H9 (cell line): ENCODE measurements around the gene NCBP2L. TPM values are rescaled to one million over a fixed set of nuclear protein-coding genes. Genes with fewer than 3 reads are reported as not detected.
A peak's percentile ranks its signal among the peaks of the same experiment; 100 is the strongest.

Experiments used
- DNase-seq: peaks from one replicate; pipeline ENCODE4 v3.0.0-alpha.2; 2017
- H2AFZ ChIP-seq: one replicate; pipeline ENCODE4 v1.6.1; 2013; ENCODE audit warnings: mild to moderate bottlenecking, low read length, control low read depth, moderate library complexity
- H2AK5ac ChIP-seq: 2 replicates; pipeline ENCODE4 v1.6.1; 2013; ENCODE audit warnings: low read length, control low read depth, mixed read lengths; ENCODE audit not compliant: insufficient read length
- H2BK120ac ChIP-seq: one replicate; pipeline ENCODE4 v1.6.1; 2013; ENCODE audit warnings: low read depth, mild to moderate bottlenecking, low read length, control low read depth, inconsistent platforms; ENCODE audit not compliant: poor library complexity, severe bottlenecking
- H2BK12ac ChIP-seq: 2 replicates; pipeline ENCODE4 v1.6.1; 2013; ENCODE audit warnings: low read length, control low read depth, mixed read lengths, low read depth; ENCODE audit not compliant: insufficient read length
- H2BK15ac ChIP-seq: 2 replicates; pipeline ENCODE4 v1.6.1; 2013; ENCODE audit warnings: low read depth, low read length, control low read depth
- H2BK20ac ChIP-seq: one replicate; pipeline ENCODE4 v1.6.1; 2013; ENCODE audit warnings: low read depth, mild to moderate bottlenecking, low read length, control low read depth, inconsistent platforms; ENCODE audit not compliant: poor library complexity, severe bottlenecking
- H2BK5ac ChIP-seq: 2 replicates; pipeline ENCODE4 v1.6.1; 2013; ENCODE audit warnings: low read length, control low read depth, mixed read lengths; ENCODE audit not compliant: insufficient read length
- H3K14ac ChIP-seq: 2 replicates; pipeline ENCODE4 v1.6.1; 2013; ENCODE audit warnings: low read length, control low read depth; ENCODE audit not compliant: insufficient read depth
- H3K18ac ChIP-seq: 2 replicates; pipeline ENCODE4 v1.6.1; 2013; ENCODE audit warnings: low read depth, mild to moderate bottlenecking, mixed read lengths, low read length, control low read depth; ENCODE audit not compliant: insufficient read length
- H3K23ac ChIP-seq: 2 replicates; pipeline ENCODE4 v1.6.1; 2013; ENCODE audit warnings: low read length, control low read depth, mixed read lengths, low read depth; ENCODE audit not compliant: insufficient read length
- H3K23me2 ChIP-seq: 2 replicates; pipeline ENCODE4 v1.6.1; 2013; ENCODE audit warnings: low read depth, mild to moderate bottlenecking, mixed read lengths, low read length, control low read depth; ENCODE audit not compliant: insufficient read length, poor library complexity, severe bottlenecking
- H3K27ac ChIP-seq: 2 replicates; pipeline ENCODE4 v1.5.1; 2013; ENCODE audit warnings: low read length, control low read depth, mixed read lengths, low read depth; ENCODE audit not compliant: insufficient read length
- H3K27me3 ChIP-seq: 2 replicates; pipeline ENCODE4 v1.6.1; 2013; ENCODE audit warnings: low read length, control low read depth, inconsistent platforms; ENCODE audit not compliant: insufficient read depth
- H3K4ac ChIP-seq: 2 replicates; pipeline ENCODE4 v1.6.1; 2013; ENCODE audit warnings: low read depth, mild to moderate bottlenecking, control low read depth, inconsistent platforms, low read length, moderate library complexity
- H3K4me1 ChIP-seq: 2 replicates; pipeline ENCODE4 v1.6.1; 2013; ENCODE audit warnings: low read length, control low read depth, inconsistent platforms; ENCODE audit not compliant: insufficient read depth
- H3K4me2 ChIP-seq: 2 replicates; pipeline ENCODE4 v1.6.1; 2013; ENCODE audit warnings: low read length, control low read depth, mixed read lengths; ENCODE audit not compliant: insufficient read length, insufficient read depth
- H3K56ac ChIP-seq: 2 replicates; pipeline ENCODE4 v1.6.1; 2013; ENCODE audit warnings: low read depth, mild to moderate bottlenecking, mixed read lengths, low read length, control low read depth; ENCODE audit not compliant: insufficient read length
- H3K79me1 ChIP-seq: 2 replicates; pipeline ENCODE4 v1.6.1; 2013; ENCODE audit warnings: low read depth, mild to moderate bottlenecking, moderate library complexity, low read length, control low read depth, inconsistent platforms; ENCODE audit not compliant: insufficient read depth, poor library complexity, severe bottlenecking
- H3K79me2 ChIP-seq: 2 replicates; pipeline ENCODE4 v1.6.1; 2013; ENCODE audit warnings: low read length, control low read depth, inconsistent platforms; ENCODE audit not compliant: insufficient read depth
- H3K9ac ChIP-seq: 2 replicates; pipeline ENCODE4 v1.6.1; 2013; ENCODE audit warnings: low read length, control low read depth, mixed read lengths; ENCODE audit not compliant: insufficient read length; ENCODE audit errors: extremely low read depth
- H3K9me3 ChIP-seq: one replicate; pipeline ENCODE4 v1.6.1; 2013; ENCODE audit warnings: low read depth, low read length, inconsistent platforms; ENCODE audit not compliant: control insufficient read depth
- H3T11ph ChIP-seq: one replicate; pipeline ENCODE4 v1.6.1; 2013; ENCODE audit warnings: mild to moderate bottlenecking, low read length, control low read depth, inconsistent platforms
- H4K20me1 ChIP-seq: one replicate; pipeline ENCODE4 v1.6.1; 2013; ENCODE audit not compliant: control insufficient read depth, insufficient read length, insufficient read depth
- H4K5ac ChIP-seq: 2 replicates; pipeline ENCODE4 v1.6.1; 2013; ENCODE audit warnings: low read depth, mild to moderate bottlenecking, mixed read lengths, low read length, control low read depth; ENCODE audit not compliant: insufficient read length
- H4K8ac ChIP-seq: replicated peaks from 2 replicates; pipeline ENCODE4 v1.6.1; 2013; ENCODE audit warnings: low read length, control low read depth, mixed read lengths, low read depth; ENCODE audit not compliant: insufficient read length
- H4K91ac ChIP-seq: 2 replicates; pipeline ENCODE4 v1.6.1; 2013; ENCODE audit warnings: low read depth, mild to moderate bottlenecking, moderate library complexity, mixed read lengths, low read length, control low read depth; ENCODE audit not compliant: insufficient read length
- H3K27ac Mint-ChIP-seq, 3 experiments: 2 replicates in 2 of 3; 3 replicates in 1 of 3; pipeline ENCODE4 v1.8.0; 2020 to 2021; ENCODE audit warnings: mixed read lengths in 3 of 3, mild to moderate bottlenecking in 1 of 3, moderate library complexity in 1 of 3
- H3K27me3 Mint-ChIP-seq: 2 replicates; pipeline ENCODE4 v1.8.0; 2021; ENCODE audit warnings: low read depth, mild to moderate bottlenecking, moderate library complexity, mixed read lengths
- H3K36me3 Mint-ChIP-seq, 3 experiments: 2 replicates in 2 of 3; 3 replicates in 1 of 3; pipeline ENCODE4 v1.8.0; 2020 to 2021; ENCODE audit warnings: low read depth in 3 of 3, mixed read lengths in 3 of 3; ENCODE audit not compliant: insufficient read depth in 1 of 3
- H3K4me1 Mint-ChIP-seq, 2 experiments: 2 replicates each; pipeline ENCODE4 v1.8.0; 2020; ENCODE audit warnings: mixed read lengths in 2 of 2
- H3K4me3 Mint-ChIP-seq, 2 experiments: 2 replicates in 1 of 2; 3 replicates in 1 of 2; pipeline ENCODE4 v1.8.0; 2020 to 2021; ENCODE audit warnings: mild to moderate bottlenecking in 2 of 2, mixed read lengths in 2 of 2, moderate library complexity in 1 of 2
- H3K9me3 Mint-ChIP-seq, 2 experiments: 2 replicates in 1 of 2; 3 replicates in 1 of 2; pipeline ENCODE4 v1.8.0; 2020; ENCODE audit warnings: mild to moderate bottlenecking in 2 of 2, mixed read lengths in 2 of 2, moderate library complexity in 1 of 2
- WGBS: extraction: QIAGEN DNeasy Blood & Tissue Kit; methylation state at CpG from one replicate; pipeline ENCODE4 v1.1.7; 2013; ENCODE audit warnings: missing lambda C conversion rate, low lambda C conversion rate, mixed read lengths; ENCODE audit not compliant: insufficient read length; ENCODE audit errors: extremely low coverage; 5-methylcytosine and 5-hydroxymethylcytosine counted together
- total RNA-seq: library from RNA; stranded (reverse); gene quantifications from 2 replicates; pipeline ENCODE4 v1.2.1, GENCODE V29; 2021
- TF ChIP-seq, protein P1 (sequence below): fragments of 200-600 bp; sonication (generic); conservative IDR thresholded peaks from 3 replicates; pipeline ENCODE4 v1.8.0; 2021; ENCODE audit warnings: antibody characterized with exemption, mild to moderate bottlenecking

Gene NCBP2L
- total RNA-seq, 1 experiment from 2014 or later: not detected

DNA sequence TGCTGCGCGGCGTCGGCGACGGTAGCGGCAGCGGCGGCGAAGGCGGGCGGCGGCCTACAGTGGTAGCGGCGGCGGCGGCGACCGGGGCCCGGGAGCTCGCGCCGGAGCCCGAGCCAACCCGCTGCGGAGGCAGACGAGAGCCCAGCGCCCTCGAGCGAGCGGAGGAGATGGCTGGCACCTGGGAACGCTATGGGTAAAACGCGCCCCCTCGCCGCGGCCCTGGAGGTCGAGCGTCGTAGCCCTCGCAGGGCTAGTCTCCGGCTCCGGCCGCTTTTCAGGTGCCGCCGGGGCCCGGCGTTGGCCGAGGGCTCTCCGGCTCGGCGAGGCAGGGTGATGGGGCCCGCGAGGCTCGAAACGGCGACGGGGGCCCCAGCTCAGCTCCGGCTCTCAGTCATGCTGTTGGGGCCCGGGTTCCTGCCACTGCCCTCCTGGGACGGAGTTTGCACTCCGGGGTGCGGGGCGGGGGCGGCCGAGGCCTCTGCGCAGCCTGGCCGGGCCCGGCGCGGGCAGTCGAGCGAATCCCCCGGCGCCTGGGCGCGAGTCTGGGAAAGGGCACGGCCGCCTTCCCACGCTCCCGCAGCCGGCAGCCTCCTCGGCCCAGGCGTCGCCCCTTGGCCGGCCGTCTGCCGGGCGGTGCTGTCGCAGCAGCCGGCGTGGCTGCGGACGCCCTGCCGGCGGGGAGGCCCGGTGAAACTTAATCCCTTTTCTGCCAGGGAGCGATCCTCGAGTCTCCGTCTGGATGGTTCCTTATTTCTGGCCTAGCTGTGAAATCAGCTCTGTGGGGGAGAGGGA, 48.9 kb downstream of the NCBP2L start:
- H4K91ac ChIP-seq: no peak overlapping the region
- no peak overlapping the region for H3K9ac ChIP-seq
- H3K36me3 Mint-ChIP-seq: no peaks in the 10 kb centered on the region; a peak in 1 of 7 replicates
- H3K23me2 ChIP-seq: peaks cover 8% of the 10 kb centered on the region
- H3K4me1 Mint-ChIP-seq: peaks cover 7 to 10% of the 10 kb centered on the region in 2 experiments; a peak in 2 of 4 replicates
- no peak overlapping the region for H3K23ac ChIP-seq
- H2AK5ac ChIP-seq: no peak overlapping the region
- H2BK5ac ChIP-seq: no peak overlapping the region
- no peak overlapping the region for H2BK120ac ChIP-seq
- H3T11ph ChIP-seq: no peak overlapping the region
- no peak overlapping the region for H2BK12ac ChIP-seq
- H2BK20ac ChIP-seq: no peak overlapping the region
- peaks cover 60% of the 10 kb centered on the region for H3K27me3 Mint-ChIP-seq
- peaks cover 0 to 42% of the 10 kb centered on the region in 2 experiments; a peak in 4 of 5 replicates for H3K9me3 Mint-ChIP-seq
- peak overlapping the region; percentile 47 to 76 for H3K4me3 Mint-ChIP-seq
- whole genome bisulfite sequencing: no CpG with 5 or more reads among the region's 100 CpGs
- H3K79me2 ChIP-seq: no peaks in the 10 kb centered on the region
- H3K27ac ChIP-seq: no peak overlapping the region
- no peak overlapping the region for H3K27ac Mint-ChIP-seq
- H3K9me3 ChIP-seq: no peaks in the 10 kb centered on the region
- H3K18ac ChIP-seq: no peak overlapping the region
- H3K4me1 ChIP-seq: no peaks in the 10 kb centered on the region
- DNase-seq: peak; percentile 38
- no peak overlapping the region; the same call in 1 of the 2 replicates for H3K14ac ChIP-seq
- H2AFZ ChIP-seq: no peak overlapping the region
- no peaks in the 10 kb centered on the region for H3K79me1 ChIP-seq
- no peak overlapping the region for H4K5ac ChIP-seq
- TF ChIP-seq, protein P1, sequence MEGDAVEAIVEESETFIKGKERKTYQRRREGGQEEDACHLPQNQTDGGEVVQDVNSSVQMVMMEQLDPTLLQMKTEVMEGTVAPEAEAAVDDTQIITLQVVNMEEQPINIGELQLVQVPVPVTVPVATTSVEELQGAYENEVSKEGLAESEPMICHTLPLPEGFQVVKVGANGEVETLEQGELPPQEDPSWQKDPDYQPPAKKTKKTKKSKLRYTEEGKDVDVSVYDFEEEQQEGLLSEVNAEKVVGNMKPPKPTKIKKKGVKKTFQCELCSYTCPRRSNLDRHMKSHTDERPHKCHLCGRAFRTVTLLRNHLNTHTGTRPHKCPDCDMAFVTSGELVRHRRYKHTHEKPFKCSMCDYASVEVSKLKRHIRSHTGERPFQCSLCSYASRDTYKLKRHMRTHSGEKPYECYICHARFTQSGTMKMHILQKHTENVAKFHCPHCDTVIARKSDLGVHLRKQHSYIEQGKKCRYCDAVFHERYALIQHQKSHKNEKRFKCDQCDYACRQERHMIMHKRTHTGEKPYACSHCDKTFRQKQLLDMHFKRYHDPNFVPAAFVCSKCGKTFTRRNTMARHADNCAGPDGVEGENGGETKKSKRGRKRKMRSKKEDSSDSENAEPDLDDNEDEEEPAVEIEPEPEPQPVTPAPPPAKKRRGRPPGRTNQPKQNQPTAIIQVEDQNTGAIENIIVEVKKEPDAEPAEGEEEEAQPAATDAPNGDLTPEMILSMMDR: no peak
- peaks cover 10% of the 10 kb centered on the region; the same call in 1 of the 2 replicates for H3K27me3 ChIP-seq
- H4K20me1 ChIP-seq: no peaks in the 10 kb centered on the region
- H3K4ac ChIP-seq: no peak overlapping the region
- no peak overlapping the region for H4K8ac ChIP-seq
- H3K4me2 ChIP-seq: peak overlapping the region; percentile 73
- no peak overlapping the region for H2BK15ac ChIP-seq
- no peak overlapping the region for H3K56ac ChIP-seq
